ENCODE measurements around the gene KCNE4. TPM values are rescaled to one million over a fixed set of nuclear protein-coding genes. Genes with fewer than 3 reads are reported as not detected.

The KCNE4 gene
- total and polyA plus RNA-seq, 2 experiments from 2014 or later, result not detected

- TF ChIP-seq, protein P1, sequence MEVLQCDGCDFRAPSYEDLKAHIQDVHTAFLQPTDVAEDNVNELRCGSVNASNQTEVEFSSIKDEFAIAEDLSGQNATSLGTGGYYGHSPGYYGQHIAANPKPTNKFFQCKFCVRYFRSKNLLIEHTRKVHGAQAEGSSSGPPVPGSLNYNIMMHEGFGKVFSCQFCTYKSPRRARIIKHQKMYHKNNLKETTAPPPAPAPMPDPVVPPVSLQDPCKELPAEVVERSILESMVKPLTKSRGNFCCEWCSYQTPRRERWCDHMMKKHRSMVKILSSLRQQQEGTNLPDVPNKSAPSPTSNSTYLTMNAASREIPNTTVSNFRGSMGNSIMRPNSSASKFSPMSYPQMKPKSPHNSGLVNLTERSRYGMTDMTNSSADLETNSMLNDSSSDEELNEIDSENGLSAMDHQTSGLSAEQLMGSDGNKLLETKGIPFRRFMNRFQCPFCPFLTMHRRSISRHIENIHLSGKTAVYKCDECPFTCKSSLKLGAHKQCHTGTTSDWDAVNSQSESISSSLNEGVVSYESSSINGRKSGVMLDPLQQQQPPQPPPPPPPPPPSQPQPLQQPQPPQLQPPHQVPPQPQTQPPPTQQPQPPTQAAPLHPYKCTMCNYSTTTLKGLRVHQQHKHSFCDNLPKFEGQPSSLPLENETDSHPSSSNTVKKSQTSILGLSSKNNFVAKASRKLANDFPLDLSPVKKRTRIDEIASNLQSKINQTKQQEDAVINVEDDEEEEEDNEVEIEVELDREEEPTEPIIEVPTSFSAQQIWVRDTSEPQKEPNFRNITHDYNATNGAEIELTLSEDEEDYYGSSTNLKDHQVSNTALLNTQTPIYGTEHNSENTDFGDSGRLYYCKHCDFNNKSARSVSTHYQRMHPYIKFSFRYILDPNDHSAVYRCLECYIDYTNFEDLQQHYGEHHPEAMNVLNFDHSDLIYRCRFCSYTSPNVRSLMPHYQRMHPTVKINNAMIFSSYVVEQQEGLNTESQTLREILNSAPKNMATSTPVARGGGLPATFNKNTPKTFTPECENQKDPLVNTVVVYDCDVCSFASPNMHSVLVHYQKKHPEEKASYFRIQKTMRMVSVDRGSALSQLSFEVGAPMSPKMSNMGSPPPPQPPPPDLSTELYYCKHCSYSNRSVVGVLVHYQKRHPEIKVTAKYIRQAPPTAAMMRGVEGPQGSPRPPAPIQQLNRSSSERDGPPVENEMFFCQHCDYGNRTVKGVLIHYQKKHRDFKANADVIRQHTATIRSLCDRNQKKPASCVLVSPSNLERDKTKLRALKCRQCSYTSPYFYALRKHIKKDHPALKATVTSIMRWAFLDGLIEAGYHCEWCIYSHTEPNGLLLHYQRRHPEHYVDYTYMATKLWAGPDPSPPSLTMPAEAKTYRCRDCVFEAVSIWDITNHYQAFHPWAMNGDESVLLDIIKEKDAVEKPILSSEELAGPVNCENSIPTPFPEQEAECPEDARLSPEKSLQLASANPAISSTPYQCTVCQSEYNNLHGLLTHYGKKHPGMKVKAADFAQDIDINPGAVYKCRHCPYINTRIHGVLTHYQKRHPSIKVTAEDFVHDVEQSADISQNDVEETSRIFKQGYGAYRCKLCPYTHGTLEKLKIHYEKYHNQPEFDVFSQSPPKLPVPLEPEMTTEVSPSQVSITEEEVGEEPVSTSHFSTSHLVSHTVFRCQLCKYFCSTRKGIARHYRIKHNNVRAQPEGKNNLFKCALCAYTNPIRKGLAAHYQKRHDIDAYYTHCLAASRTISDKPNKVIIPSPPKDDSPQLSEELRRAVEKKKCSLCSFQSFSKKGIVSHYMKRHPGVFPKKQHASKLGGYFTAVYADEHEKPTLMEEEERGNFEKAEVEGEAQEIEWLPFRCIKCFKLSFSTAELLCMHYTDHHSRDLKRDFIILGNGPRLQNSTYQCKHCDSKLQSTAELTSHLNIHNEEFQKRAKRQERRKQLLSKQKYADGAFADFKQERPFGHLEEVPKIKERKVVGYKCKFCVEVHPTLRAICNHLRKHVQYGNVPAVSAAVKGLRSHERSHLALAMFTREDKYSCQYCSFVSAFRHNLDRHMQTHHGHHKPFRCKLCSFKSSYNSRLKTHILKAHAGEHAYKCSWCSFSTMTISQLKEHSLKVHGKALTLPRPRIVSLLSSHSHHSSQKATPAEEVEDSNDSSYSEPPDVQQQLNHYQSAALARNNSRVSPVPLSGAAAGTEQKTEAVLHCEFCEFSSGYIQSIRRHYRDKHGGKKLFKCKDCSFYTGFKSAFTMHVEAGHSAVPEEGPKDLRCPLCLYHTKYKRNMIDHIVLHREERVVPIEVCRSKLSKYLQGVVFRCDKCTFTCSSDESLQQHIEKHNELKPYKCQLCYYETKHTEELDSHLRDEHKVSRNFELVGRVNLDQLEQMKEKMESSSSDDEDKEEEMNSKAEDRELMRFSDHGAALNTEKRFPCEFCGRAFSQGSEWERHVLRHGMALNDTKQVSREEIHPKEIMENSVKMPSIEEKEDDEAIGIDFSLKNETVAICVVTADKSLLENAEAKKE (CRISPR knock-in tag; IDR thresholded peaks at IDR 0.05), result no peak
- no peak for TF ChIP-seq NANOG (IDR thresholded peaks at IDR 0.05; ENCODE audit: borderline replicate concordance)
- TF ChIP-seq, protein P2, sequence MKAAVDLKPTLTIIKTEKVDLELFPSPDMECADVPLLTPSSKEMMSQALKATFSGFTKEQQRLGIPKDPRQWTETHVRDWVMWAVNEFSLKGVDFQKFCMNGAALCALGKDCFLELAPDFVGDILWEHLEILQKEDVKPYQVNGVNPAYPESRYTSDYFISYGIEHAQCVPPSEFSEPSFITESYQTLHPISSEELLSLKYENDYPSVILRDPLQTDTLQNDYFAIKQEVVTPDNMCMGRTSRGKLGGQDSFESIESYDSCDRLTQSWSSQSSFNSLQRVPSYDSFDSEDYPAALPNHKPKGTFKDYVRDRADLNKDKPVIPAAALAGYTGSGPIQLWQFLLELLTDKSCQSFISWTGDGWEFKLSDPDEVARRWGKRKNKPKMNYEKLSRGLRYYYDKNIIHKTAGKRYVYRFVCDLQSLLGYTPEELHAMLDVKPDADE (IDR thresholded peaks at IDR 0.05), result no peak
Measured at GRCh38 chr2:223010641-223011040, 41.3 kb upstream of the KCNE4 start (continued).

- H3K9me3 Mint-ChIP-seq, result peaks cover 4% of the 10 kb centered on the region; the same call in 2 of the 3 replicates
Measured at GRCh38 chr2:223012291-223012690, 39.7 kb upstream of the KCNE4 start.

More at GRCh38 chr2:223012291-223012690, 39.7 kb upstream of the KCNE4 start:
- no peaks in the 10 kb centered on the region for H3F3A ChIP-seq (replicated peaks; ENCODE audit: low read depth)
- no peaks in the 10 kb centered on the region for H3K36me3 ChIP-seq (ENCODE audit: insufficient read depth)
- H3K4me1 Mint-ChIP-seq, result no peaks in the 10 kb centered on the region
- H2AFZ ChIP-seq, result no peak overlapping the region
- H3K79me2 ChIP-seq (replicated peaks; ENCODE audit: insufficient read depth), result no peaks in the 10 kb centered on the region
- no peak for TF ChIP-seq EZH2 (IDR thresholded peaks at IDR 0.05; ENCODE audit: low read depth, unreplicated experiment)
- H3K4me3 ChIP-seq, result no peak overlapping the region
- no peak overlapping the region for H3K4me2 ChIP-seq
- no peaks in the 10 kb centered on the region for H4K20me1 ChIP-seq (replicated peaks; ENCODE audit: insufficient read depth)
- no peak overlapping the region for H3K4me3 Mint-ChIP-seq
- H3K36me3 Mint-ChIP-seq (ENCODE audit: low read depth), result peaks cover 5% of the 10 kb centered on the region; the same call in 2 of the 3 replicates
- no peaks in the 10 kb centered on the region for H3K27me3 ChIP-seq (ENCODE audit: insufficient read depth)
- H3K27ac ChIP-seq (ENCODE audit: low read depth), result no peak overlapping the region
- no peak for ATAC-seq
- no peak for DNase-seq (ENCODE audit: low spot score)
- H3K9me2 ChIP-seq (ENCODE audit: insufficient read depth), result peaks cover 3% of the 10 kb centered on the region; the same call in 1 of the 2 replicates
- H3K27me3 Mint-ChIP-seq (ENCODE audit: insufficient read depth, low read depth, poor library complexity), result peaks cover 2% of the 10 kb centered on the region
- H3K4me1 ChIP-seq (ENCODE audit: insufficient read depth), result no peaks in the 10 kb centered on the region
- H3K27ac Mint-ChIP-seq, result no peak overlapping the region

All from GM23338 (cell line).